GM21529 (cell line): ENCODE measurements around the gene SCAF1.

Experiments
- ATAC-seq: cut with Tn5 transposase; IDR thresholded peaks from one replicate; pipeline ENCODE4 v1.9.1; 2021; ENCODE audit not compliant: unreplicated experiment

The SCAF1 gene

GRCh38 chr19:49665351-49666119 is 23.5 kb downstream of the SCAF1 start, which contains the start of the genes BCL2L12 and IRF3:
Gene BCL2L12, plus strand, starts transcription at chr19:49665933. Its CDS starts 760 bp downstream, at chr19:49666693.
Gene IRF3, minus strand, starts transcription at chr19:49665857. Its CDS starts 1,019 bp downstream, at chr19:49664838.
- peak; percentile 72 for ATAC-seq

DNA sequence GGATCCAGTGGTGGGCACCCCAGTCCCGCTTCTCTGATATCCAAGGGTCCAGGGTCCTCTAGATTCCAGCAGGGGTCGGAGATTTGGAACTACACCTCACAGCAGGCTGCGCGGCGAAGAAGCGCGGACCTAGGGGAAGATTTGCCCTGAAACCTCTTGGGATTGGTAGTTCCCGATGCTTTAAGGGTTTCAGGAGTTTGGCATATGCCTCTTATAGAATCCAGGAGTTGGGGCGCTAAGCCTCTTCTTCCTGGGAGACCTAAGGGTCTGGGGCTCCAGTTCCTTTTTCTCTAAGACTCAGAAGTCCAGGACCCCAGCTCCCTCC is 24.1 kb downstream of the SCAF1 start:
- peak; percentile 12 for ATAC-seq

GRCh38 chr19:49667473-49667872 is 25.5 kb downstream of the SCAF1 start:
- ATAC-seq = no peak

DNA sequence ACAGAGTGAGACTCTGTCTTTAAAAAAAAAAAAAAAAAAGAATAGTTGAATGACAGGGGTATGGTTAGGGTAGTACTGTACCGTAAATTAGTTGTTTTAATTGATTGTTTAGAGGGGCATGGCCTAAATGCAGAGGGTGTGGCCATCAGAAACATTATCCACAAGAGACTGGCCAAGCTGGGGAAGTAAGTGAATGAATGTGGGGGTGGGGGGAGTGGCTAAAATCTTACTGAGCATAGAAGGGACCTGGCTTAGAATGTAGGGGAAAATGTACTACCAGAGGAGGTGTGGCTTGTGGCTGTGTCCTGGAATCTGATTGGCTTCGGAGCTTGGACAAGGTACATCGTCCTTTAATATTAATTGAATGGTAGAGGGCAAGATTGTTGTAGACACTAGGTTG is 27.5 kb downstream of the SCAF1 start:
- no peak for ATAC-seq

GRCh38 chr19:49672131-49672919 is 30.3 kb downstream of the SCAF1 start:
- ATAC-seq = no peak

GRCh38 chr19:49676136-49676783 is 34.3 kb downstream of the SCAF1 start:
- ATAC-seq = no peak

GRCh38 chr19:49676784-49677230 is 34.8 kb downstream of the SCAF1 start:
- peak; percentile 63 for ATAC-seq

DNA sequence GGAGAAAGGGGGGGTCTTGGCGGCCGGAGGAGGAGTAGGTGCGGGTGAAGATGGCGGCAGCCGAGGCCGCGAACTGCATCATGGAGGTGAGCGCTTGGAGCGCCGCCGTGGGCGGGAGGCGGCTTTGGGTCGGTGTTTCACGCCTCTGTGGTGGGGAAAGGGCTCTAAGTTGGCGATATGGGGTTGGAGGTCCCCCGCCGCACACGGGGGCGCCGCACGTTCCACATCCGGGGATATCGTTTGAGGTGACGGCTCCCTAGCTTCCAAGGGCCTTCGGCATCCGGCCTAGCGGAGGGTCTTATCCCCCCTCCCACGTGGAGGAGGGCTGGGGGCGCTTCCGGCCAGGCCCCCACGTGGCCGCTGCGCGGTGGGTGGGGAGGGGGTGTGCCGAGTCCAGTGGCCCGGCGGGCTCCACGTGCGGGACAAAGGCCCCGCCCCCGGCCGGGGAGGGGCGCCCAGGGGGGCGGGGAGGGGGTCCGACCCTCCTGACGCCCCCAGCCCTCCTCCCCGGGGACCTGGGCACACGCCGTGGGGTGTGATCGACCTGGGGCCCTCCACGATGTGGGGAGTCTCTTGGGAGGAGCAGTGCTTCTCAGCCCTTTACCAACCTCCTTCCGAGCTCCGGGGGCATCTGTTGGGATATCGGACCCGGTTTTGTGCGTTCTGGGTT is 35.4 kb downstream of the SCAF1 start, which contains the start of gene PRMT1:
Gene PRMT1, plus strand, starts transcription at position 41 of the 670 bp plus-strand sequence. Its CDS starts 10 bp downstream, at position 51.
- ATAC-seq = no peak

- no peak for ATAC-seq
Measured at GRCh38 chr19:49677901-49678674, 36.1 kb downstream of the SCAF1 start.

DNA sequence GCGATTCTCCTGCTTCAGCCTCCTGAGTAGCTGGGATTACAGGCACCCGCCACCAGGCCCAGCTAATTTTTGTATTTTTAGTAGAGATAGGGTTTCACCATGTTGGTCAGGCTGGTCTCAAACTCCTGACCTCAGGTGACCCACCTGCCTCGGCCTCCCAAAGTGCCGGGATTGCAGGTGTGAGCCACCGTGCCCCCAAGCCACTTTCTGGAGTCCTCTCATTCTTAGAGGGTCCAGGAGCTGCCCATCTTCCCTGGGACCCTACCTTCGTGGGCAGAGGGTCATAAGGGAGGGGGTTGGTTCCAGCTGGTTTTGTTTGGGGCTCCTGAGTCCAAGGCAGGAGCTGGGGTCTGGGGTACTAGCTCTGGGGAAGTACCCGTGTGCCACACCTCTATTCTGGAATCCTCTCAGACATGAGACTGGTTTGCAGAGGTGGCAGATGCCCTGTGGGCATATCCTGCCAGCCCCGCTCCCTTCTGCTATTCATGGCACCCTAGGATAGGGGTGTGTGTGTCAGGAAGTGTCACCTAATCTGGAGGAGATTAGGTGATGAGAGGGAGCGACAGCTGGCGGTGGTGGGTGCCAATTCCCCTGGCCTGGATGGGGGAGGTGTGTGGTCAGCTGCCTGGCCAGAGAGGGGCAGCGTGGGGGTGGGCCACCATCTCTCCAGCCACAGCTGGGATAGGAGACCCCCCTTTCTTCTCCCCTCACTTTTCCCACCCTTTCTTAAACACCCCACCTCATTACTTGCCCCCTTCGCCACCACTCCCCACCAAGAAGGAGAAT is 37.2 kb downstream of the SCAF1 start:
- ATAC-seq = no peak

DNA sequence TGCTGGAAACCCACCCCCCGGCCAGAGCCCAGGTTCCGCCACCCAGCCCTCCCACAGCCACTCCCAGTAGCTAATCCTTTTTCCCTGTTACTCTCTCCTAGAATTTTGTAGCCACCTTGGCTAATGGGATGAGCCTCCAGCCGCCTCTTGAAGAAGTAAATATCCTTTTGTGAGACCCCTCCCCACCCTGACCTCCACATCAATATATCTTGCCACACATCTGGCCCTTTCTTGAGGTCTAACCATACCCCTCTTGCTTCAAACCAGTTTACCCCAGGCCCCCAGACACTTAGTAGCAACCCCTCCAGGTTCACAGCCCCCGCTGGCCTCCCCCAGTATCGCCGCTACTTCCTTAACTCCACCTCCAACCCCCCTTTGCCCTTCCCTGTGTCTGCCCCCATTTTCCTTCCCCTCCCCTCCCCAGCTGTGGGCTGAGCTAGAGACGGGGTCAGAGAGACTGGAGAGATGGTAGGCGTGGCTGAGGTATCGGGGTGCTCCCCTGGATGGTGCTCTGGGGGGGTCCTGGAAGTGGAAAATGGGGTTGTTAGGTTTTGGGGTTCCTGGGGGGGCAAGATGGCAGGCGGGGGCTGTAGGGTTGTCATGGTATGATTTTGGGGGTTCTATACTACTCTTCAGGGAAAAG is 37.9 kb downstream of the SCAF1 start:
- no peak for ATAC-seq

GRCh38 chr19:49680421-49681351 is 38.7 kb downstream of the SCAF1 start:
- ATAC-seq = no peak

DNA sequence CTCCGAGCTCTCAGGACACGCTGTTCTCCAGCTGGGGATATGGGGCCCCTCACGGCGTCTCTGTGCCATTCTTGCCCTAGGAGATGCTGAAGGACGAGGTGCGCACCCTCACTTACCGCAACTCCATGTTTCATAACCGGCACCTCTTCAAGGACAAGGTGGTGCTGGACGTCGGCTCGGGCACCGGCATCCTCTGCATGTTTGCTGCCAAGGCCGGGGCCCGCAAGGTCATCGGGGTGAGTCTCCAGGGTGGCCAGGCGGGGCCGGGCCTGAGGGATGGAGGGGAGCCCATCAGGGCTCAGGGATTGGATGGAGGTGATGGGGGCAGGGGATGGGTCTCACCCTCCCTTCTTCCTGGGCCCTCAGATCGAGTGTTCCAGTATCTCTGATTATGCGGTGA is 39.8 kb downstream of the SCAF1 start:
- no peak for ATAC-seq

- no peak for ATAC-seq
Measured at GRCh38 chr19:49682274-49682673, 40.3 kb downstream of the SCAF1 start.

DNA sequence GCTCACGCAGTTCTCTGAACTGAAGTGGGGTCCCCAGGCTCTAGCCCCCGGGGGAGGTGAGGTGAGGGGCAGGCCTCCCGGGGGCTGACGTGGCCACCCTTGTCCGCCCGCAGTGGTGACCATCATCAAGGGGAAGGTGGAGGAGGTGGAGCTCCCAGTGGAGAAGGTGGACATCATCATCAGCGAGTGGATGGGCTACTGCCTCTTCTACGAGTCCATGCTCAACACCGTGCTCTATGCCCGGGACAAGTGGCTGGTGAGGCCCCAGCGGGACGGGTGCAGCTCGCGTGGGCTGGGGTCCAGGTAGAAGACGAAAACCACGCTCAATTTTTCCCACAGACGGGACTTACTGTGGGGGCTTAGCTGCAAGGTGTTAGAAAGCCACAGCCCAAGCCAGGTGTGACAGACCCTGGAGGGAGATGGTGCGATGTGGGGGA is 41.8 kb downstream of the SCAF1 start:
- no peak for ATAC-seq

DNA sequence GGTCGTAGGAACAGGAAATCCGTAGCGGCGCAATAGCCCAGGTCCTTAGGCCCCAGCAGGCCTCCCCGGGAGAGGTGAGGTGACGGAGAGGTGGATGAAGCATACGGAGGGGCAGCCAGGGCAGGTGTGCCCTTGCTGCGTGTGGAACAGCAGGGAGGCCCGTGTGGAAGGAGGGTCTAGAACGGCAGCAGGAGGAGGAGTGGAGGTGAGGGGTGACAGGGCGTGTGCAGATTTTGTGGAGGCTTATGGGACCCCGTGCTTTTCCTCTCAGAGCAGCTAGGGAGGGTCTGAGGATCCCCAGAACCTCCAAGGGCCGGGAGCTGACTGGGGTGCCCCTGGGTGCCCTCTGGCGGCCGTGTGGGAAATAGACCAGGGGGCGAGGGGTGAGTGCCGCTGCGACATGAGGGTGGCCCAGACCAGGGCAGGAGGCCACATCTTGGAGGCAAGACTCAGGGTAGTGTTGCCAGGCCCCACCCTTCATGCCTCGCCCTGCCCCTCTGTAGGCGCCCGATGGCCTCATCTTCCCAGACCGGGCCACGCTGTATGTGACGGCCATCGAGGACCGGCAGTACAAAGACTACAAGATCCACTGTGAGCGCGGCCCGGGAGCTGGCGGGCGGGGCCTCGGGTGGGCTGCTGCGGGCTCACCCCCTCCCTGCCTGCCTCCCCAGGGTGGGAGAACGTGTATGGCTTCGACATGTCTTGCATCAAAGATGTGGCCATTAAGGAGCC is 42.4 kb downstream of the SCAF1 start:
- ATAC-seq = no peak

DNA sequence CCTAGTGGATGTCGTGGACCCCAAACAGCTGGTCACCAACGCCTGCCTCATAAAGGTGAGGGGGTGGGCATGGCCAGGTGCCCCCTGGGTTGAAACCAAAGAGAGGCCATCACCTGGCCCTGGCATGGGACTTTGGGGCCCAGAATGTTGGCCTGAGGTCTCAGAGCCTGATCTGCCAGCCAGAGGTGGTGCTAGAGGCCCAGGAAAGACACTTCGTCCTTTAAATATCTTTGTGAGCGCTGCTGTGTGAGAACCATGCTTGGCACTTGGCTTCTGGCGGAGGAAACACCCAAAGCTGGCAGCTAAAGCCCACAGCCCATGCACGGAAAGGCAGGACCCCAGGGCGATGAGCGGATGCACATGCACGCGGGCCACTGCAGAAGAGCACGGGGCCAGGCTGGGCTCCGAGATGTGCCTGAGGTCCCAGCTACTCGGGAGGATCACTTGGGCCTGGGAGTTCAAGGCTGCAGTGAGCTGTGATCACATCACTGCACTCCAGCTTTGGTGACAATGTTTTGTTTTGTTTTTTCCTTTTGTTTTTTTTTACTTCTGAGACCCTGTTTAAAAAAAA is 43.1 kb downstream of the SCAF1 start:
- ATAC-seq = no peak
